Fibroblast of peridontal ligament (primary cell): ENCODE results near the gene GPNMB.
"Not testable (repeated sequence)": the region's sequence is repeated elsewhere in the genome, so short reads cannot be mapped to it uniquely, and the experiment has no call there.

Source experiments
- DNase-seq: peaks from one replicate; pipeline ENCODE4 v3.0.0-alpha.2; 2010; ENCODE audit errors: extremely low read depth

The GPNMB gene

DNA sequence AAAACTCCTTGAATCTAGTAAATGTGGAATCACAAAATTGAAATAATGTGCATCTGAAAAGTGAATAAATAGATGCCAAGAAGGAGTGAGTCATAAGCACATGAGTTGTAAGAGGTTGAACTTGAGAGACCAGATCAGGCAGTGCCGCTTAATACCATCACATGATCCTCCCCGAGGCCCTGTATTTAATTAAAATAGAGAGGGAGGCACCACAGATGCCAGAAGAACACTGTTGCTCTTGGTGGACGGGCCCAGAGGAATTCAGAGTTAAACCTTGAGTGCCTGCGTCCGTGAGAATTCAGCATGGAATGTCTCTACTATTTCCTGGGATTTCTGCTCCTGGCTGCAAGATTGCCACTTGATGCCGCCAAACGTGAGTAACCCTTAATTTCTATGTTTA lies at the start of gene GPNMB:
Gene GPNMB, plus strand, starts transcription at position 221 of the 400 bp plus-strand sequence. Its CDS starts 83 bp downstream, at position 304.
- DNase-seq, result peak; percentile 98

GRCh38 chr7:23197745-23198144 lies 48.8 kb upstream of the GPNMB start:
- DNase-seq, result not testable (repeated sequence)

DNA sequence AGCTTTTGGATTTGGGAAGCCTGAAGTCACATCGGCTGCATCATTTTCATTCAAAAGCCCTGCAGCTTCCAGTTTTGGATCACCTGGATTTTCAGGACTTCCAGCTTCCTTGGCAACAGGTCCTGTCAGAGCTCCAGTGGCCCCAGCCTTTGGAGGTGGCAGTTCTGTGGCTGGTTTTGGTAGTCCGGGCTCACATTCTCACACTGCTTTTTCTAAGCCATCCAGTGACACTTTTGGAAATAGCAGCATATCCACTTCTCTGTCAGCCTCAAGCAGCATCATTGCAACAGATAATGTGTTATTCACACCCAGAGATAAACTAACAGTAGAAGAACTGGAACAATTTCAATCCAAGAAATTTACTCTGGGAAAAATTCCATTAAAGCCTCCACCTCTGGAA lies 46.2 kb upstream of the GPNMB start:
- no peak for DNase-seq

GRCh38 chr7:23204241-23204640 lies 42.3 kb upstream of the GPNMB start:
- no peak for DNase-seq

DNA sequence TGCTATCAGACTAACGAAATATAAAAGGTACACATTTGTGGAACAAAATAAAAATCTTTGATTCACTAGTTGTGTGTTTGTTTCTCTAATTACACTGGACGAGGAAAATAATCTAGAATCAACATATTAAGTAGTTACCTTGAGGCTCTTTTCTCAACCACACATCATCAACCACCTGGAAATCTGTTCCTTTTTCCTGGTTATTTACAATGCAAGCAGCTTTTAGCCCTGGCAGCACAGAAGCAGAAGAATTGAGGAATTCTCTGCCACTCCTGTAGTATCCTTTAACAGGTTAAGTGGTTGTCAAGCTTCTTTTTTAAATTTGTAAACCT lies 41.0 kb upstream of the GPNMB start:
- DNase-seq, result no peak

GRCh38 chr7:23205909-23206767 lies 40.4 kb upstream of the GPNMB start:
- peak; percentile 38 for DNase-seq

GRCh38 chr7:23207021-23207420 lies 39.6 kb upstream of the GPNMB start:
- DNase-seq, result no peak

DNA sequence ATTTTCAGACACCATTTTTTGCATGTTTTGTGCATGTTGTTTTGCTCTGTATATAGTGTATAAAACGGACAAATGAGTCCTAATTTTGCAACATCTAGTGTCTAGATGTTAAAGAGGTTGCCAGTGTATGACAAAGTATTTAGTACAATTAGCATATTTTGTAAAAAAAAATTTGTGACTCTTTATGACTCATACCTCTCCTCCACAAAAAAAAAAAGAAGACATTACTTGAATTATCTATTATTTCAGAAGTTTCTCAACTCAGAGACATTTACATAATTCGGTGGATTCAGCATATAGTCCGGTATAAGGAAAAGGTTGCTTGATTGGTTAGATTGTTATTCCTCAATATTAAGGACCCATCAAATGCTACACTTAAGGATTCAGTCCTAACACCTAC lies 38.7 kb upstream of the GPNMB start:
- no peak for DNase-seq

DNA sequence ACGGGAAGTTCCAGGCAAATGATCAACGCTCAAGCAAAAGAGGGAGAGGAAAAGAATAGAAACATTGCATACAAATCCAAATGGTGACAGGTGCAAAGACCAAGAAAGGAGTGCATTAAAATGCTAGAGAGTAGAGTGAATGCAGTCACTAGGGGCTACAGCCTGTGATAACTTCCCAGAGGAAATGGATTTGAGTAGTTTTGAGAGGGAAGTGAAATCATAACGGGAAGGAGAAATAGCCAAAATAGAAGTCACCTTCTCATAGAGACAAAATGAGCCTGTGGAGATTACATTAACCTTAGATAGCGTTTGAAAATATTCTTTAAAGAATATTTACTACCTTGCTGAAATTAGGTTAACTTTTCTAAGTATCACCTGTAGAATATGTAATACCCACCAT lies 38.3 kb upstream of the GPNMB start:
- no peak for DNase-seq

DNA sequence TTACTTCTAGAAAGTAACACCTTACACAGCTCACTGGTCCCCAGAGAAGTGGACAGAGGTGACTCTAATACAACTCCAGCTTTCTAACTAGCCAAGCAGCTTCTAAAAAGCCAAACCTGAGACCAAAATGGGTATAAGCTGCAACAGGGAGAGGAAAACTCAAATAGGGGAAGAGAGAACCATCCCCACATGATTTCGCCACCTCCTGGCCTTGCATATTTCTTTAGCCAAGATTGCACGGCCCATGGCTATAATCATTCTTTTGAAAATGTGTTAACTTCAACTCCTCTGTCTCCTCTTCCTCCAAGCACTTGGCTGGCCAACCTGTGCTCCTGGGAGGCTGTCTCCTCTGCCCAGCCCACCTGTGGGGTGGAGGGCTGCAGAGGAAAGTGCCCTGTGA lies 36.1 kb upstream of the GPNMB start:
- DNase-seq, result no peak

- DNase-seq, result no peak
Observed at GRCh38 chr7:23211589-23211988, 35.0 kb upstream of the GPNMB start.

- no peak for DNase-seq
Observed at GRCh38 chr7:23212395-23212794, 34.2 kb upstream of the GPNMB start.

GRCh38 chr7:23212841-23213240 lies 33.7 kb upstream of the GPNMB start:
- DNase-seq, result no peak

- DNase-seq, result no peak
Observed at GRCh38 chr7:23213755-23214154, 32.8 kb upstream of the GPNMB start.

DNA sequence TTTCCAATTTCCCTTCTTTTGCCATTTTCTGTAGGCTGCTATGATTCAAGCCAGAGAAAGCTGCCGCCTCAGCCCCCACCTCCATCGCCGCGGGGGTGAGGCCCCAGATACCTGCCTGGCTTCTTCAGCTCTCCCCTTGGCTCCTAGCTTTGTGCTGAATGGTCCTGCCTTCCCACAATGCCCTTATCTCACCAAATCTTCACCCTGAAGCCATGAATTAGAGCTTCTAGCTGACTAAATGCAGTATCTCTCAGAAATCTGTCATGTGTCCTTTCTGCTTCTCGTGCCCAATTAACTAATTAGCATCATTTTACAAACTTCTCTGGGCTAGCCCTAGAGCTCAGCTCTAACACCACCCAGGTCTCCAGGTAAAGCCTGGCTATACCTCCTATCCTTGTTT lies 32.2 kb upstream of the GPNMB start:
- DNase-seq, result no peak

DNA sequence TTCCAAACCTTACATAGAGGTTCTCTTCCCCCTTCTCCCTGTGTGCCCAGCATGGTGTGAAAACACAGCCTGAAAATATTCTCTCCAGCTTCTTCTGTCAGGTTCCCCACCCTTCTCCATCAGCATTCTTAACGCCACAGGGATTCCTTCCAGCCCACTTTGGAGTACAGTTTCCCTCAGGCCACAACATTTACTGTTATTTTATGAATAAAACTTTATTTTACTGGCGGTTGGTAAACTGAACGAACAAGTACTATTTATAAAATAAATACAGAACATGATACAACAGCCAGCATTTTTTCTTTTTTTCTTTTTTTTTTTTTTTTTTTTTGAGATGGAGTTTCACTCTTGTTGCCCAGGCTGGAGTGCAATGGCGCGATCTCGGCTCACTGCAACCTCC lies 31.6 kb upstream of the GPNMB start:
- no peak for DNase-seq

GRCh38 chr7:23216021-23216420 lies 30.6 kb upstream of the GPNMB start:
- DNase-seq, result no peak

DNA sequence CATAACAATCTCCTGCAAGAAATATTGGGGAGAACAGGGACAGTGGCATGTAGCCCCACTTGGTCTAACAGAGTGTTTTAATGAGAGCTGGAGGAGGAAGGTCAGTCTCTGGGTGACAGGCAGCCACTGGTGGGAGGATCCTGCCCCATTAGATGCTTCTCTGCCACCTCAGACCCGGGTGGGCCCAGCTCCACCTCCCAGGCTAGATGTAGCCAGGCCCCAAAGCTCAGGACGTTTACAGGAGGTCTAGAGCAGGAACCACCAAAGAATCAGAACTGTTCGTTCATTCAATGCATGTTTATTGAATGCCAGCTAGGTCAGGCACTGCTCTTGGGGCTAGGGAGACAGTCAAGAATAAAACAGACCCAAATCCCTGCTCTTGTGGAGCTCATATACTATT lies 28.4 kb upstream of the GPNMB start:
- no peak for DNase-seq

DNA sequence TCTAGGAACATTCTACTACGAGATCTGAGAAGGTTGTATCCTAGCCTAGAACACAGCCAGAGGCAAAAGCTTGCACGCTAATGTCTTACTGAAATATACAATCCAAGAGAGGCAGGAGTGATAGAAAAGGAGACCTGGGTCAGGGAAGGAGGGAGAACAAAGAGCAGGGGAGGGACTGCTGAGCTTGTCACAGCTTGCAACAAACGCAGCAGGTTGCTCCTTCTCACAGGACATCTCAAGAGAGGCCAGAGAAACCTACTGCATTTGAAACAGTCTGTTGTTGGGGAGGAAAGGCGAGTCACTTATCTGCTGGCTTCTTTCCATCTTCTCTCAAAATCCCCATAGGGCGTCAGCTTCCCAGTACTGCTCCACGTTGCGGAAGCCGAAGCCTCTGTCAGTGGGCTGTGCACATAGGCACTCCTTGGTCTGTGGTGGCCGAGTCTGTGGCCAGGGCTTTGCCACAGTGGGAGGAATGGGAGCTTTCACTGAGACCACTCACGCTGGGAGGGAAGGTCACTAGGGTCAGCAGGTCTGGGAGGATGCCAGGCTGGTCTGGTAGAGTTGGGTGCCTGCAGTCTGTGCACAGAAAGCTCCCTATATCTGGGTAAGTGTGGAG lies 25.8 kb upstream of the GPNMB start:
- no peak for DNase-seq

- no peak for DNase-seq
Observed at GRCh38 chr7:23222439-23223030, 24.0 kb upstream of the GPNMB start.

DNA sequence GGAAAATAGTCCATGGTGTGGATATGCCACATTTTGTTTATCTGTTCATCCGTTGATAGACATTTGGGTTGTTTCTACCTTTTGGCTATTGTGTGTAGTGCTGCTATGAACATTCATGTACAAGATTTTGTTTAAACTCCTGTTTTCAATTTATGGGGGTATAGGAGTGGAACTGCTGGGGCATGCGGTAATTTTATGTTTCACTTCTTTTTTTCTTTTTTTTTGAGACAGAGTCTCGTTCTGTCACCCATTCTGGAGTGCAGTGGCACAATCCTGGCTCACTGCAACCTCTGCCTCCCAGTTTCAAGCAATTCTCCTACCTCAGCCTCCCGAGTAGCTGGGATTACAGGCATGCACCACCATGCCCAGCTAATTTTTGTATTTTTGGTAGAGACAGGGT lies 22.2 kb upstream of the GPNMB start:
- DNase-seq, result not testable (repeated sequence)

GRCh38 chr7:23226844-23227450 lies 19.6 kb upstream of the GPNMB start:
- no peak for DNase-seq

DNA sequence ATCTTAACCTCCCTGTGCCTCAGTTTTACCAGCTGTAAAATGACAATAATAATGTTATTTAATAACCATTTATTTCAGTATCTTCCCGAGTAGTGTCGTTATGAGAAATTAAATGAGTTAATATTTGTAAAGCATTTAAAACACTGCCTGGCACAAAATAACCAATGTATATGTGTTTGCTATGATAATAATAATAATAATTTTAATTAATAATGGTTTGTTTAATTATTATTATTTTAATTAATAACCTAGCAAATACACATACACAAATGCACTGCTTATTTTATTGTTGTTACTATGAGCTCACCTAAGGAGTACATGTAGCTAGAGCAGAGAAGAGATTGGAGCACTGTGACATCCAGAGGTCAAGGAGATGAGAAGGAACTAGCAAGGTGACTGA lies 18.2 kb upstream of the GPNMB start:
- no peak for DNase-seq
